Measurements from ENCODE around the gene ACOX3. TPM values are rescaled to one million over a fixed set of nuclear protein-coding genes. Genes with fewer than 3 reads are reported as not detected.

Gene ACOX3
- total and polyA plus RNA-seq, 2 of the 8 experiments (the other 6 are each of a cell fraction or from before 2014, with no cell fraction given) = 2.5 to 9.9 TPM

GRCh38 chr4:8404791-8405515 lies 35.6 kb downstream of the ACOX3 start (continued):
- no peak for TF ChIP-seq SUZ12 (IDR thresholded peaks at IDR 0.05; ENCODE audit: low read length)
- no peak for TF ChIP-seq CTBP2 (IDR thresholded peaks at IDR 0.05; ENCODE audit: borderline replicate concordance, insufficient read depth, insufficient read length, low read length)
